ENCODE measurements around the gene NT5DC4. TPM values are rescaled to one million over a fixed set of nuclear protein-coding genes. Genes with fewer than 3 reads are reported as not detected.

NT5DC4 gene
- total RNA-seq, 1 experiment from 2014 or later: not detected

GRCh38 chr2:112731479-112731878, 10.7 kb downstream of the NT5DC4 start:
- BruUV-seq (replicated peaks): no TSS peak
- POLR2A ChIA-PET (ENCODE audit: low non-redundant PET): no interaction called here
- Histone ChIP-seq H3K36me3 (ENCODE audit: insufficient read depth, low read length, poor library complexity, severe bottlenecking) (no peaks in the 10 kb centered on the region), H3K4me1 (ENCODE audit: insufficient read depth, low read length, poor library complexity, severe bottlenecking) (no peaks in the 10 kb centered on the region), H3K9me3 (ENCODE audit: low read depth, low read length, poor library complexity, severe bottlenecking) (no peaks in the 10 kb centered on the region), H3K4me3 (ENCODE audit: low read depth, low read length, poor library complexity, severe bottlenecking) (no peak overlapping the region), H3K27me3 (replicated peaks; ENCODE audit: insufficient read depth, low read depth, low read length, poor library complexity) (no peaks in the 10 kb centered on the region), H3K27ac (ENCODE audit: low read depth, low read length, poor library complexity, severe bottlenecking) (no peak overlapping the region)
- CTCF ChIA-PET: no interaction called here
- no peak for TF ChIP-seq CTCF (conservative IDR thresholded peaks at IDR 0.05; ENCODE audit: low read depth, low read length)
- TF ChIP-seq EZH2 (IDR thresholded peaks at IDR 0.05; ENCODE audit: borderline replicate concordance, low read depth, low read length, poor library complexity, severe bottlenecking): no peak
- no peak for DNase-seq (ENCODE audit: low spot score)
- intact Hi-C loops (cut with micrococcal nuclease; ENCODE audit: unreplicated experiment): no loop called here

GRCh38 chr2:112733456-112733855, 12.6 kb downstream of the NT5DC4 start:
- Histone ChIP-seq H3K4me1 (ENCODE audit: insufficient read depth, low read length, poor library complexity, severe bottlenecking) (no peaks in the 10 kb centered on the region), H3K36me3 (ENCODE audit: insufficient read depth, low read length, poor library complexity, severe bottlenecking) (peaks cover 15% of the 10 kb centered on the region), H3K4me3 (ENCODE audit: low read depth, low read length, poor library complexity, severe bottlenecking) (no peak overlapping the region), H3K27me3 (replicated peaks; ENCODE audit: insufficient read depth, low read depth, low read length, poor library complexity) (no peaks in the 10 kb centered on the region), H3K9me3 (ENCODE audit: low read depth, low read length, poor library complexity, severe bottlenecking) (no peaks in the 10 kb centered on the region), H3K27ac (ENCODE audit: low read depth, low read length, poor library complexity, severe bottlenecking) (no peak overlapping the region)
- no peak for TF ChIP-seq EZH2 (IDR thresholded peaks at IDR 0.05; ENCODE audit: borderline replicate concordance, low read depth, low read length, poor library complexity, severe bottlenecking)
- no peak for TF ChIP-seq CTCF (conservative IDR thresholded peaks at IDR 0.05; ENCODE audit: low read depth, low read length)
- BruUV-seq (replicated peaks): no TSS peak
- intact Hi-C loops (cut with micrococcal nuclease; ENCODE audit: unreplicated experiment): no loop called here
- ChIA-PET POLR2A (ENCODE audit: low non-redundant PET) (no interaction called here), CTCF (interaction anchor here (0.7 kb wide), 1 partner anchor 150 kb away, joined by 5 read pairs; no protein-coding TSS in a partner anchor)
- no peak for DNase-seq (ENCODE audit: low spot score)

GRCh38 chr2:112733871-112734270, 13.1 kb downstream of the NT5DC4 start:
- POLR2A ChIA-PET (ENCODE audit: low non-redundant PET): no interaction called here
- H3K4me1 ChIP-seq (ENCODE audit: insufficient read depth, low read length, poor library complexity, severe bottlenecking): no peaks in the 10 kb centered on the region
- intact Hi-C loops (cut with micrococcal nuclease; ENCODE audit: unreplicated experiment): no loop called here
- peaks cover 20% of the 10 kb centered on the region for H3K36me3 ChIP-seq (ENCODE audit: insufficient read depth, low read length, poor library complexity, severe bottlenecking)
- H3K27me3 ChIP-seq (replicated peaks; ENCODE audit: insufficient read depth, low read depth, low read length, poor library complexity): no peaks in the 10 kb centered on the region
- CTCF ChIA-PET: no interaction called here
- H3K9me3 ChIP-seq (ENCODE audit: low read depth, low read length, poor library complexity, severe bottlenecking): no peaks in the 10 kb centered on the region
- H3K27ac ChIP-seq (ENCODE audit: low read depth, low read length, poor library complexity, severe bottlenecking): no peak overlapping the region
- no peak for DNase-seq (ENCODE audit: low spot score)
- no TSS peak for BruUV-seq (replicated peaks)
- no peak overlapping the region for H3K4me3 ChIP-seq (ENCODE audit: low read depth, low read length, poor library complexity, severe bottlenecking)
- TF ChIP-seq EZH2 (IDR thresholded peaks at IDR 0.05; ENCODE audit: borderline replicate concordance, low read depth, low read length, poor library complexity, severe bottlenecking) (no peak), CTCF (conservative IDR thresholded peaks at IDR 0.05; ENCODE audit: low read depth, low read length) (no peak)
